ENCODE results near the gene PODNL1.

Gene PODNL1

DNA sequence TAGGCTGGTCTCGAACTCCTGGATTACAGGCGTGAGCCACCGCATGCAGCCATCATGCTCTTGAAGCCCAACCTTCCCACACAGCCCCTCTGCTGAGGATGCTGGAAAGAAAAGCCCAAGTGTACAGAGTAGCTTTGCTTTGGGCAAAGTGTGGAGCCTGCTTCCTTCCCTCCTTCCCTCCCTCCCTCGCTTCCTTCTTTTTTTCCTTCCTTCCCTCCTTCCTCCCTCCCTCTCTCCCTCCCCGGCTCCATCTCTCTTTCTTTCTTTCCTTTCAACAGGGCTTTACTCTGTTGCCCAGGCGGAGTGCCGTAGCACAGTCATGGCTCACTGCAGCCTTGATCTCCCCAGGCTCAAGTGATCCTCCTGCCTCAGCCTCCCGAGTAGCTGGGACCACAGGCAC lies 29.5 kb downstream of the PODNL1 start:
- H3K4me3 ChIP-seq (ENCODE audit: control insufficient read depth, low read depth, low read length), result no peak overlapping the region
- TF ChIP-seq, protein P1, sequence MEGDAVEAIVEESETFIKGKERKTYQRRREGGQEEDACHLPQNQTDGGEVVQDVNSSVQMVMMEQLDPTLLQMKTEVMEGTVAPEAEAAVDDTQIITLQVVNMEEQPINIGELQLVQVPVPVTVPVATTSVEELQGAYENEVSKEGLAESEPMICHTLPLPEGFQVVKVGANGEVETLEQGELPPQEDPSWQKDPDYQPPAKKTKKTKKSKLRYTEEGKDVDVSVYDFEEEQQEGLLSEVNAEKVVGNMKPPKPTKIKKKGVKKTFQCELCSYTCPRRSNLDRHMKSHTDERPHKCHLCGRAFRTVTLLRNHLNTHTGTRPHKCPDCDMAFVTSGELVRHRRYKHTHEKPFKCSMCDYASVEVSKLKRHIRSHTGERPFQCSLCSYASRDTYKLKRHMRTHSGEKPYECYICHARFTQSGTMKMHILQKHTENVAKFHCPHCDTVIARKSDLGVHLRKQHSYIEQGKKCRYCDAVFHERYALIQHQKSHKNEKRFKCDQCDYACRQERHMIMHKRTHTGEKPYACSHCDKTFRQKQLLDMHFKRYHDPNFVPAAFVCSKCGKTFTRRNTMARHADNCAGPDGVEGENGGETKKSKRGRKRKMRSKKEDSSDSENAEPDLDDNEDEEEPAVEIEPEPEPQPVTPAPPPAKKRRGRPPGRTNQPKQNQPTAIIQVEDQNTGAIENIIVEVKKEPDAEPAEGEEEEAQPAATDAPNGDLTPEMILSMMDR (IDR thresholded peaks at IDR 0.05; ENCODE audit: control insufficient read depth, insufficient read depth, low read depth, low read length, missing control alignments), result no peak
- DNase-seq (ENCODE audit: low read depth), result no peak

DNA sequence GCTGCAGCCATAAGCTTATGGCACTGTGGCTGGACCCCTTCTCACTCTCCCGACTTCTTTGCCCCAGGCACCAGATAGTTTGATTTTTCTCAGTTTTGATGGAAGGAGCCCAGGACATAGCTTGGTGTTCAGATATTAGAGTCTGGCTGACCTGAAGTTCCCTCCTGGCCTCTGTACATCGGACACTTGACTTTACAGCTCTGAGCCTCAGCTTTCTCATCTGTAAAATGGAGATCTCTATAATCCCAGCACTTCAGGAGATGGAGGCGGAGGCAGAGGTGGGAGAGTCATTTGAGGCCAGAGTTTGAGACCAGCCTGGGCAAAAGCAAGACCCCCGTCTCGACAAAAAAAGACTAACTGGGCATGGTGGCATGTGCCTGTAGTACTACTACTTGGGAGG lies 31.3 kb downstream of the PODNL1 start:
- peak overlapping the region; percentile 76 for H3K4me3 ChIP-seq (ENCODE audit: control insufficient read depth, low read depth, low read length)
- TF ChIP-seq, protein P1 (IDR thresholded peaks at IDR 0.05; ENCODE audit: control insufficient read depth, insufficient read depth, low read depth, low read length, missing control alignments), result no peak
- no peak for DNase-seq (ENCODE audit: low read depth)

DNA sequence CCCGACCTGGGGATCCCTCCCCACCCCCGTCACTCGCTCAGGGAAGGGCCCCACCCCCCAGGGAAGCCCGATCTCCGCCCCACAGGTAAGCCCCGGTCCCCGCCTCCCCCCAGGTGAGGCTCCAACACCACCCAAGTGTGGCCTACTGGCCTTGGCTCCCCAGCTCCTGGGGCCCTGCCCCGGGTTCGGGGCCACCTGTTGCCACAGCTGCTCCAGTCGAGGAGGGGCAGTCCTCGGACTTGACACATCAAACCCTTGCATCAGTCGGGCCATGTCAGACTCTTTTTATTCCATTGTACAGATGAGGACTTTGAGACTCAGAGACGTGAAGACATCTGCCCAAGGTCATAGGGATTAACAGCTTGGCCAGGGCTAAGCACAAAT lies 31.7 kb downstream of the PODNL1 start:
- peak overlapping the region; percentile 76 for H3K4me3 ChIP-seq (ENCODE audit: control insufficient read depth, low read depth, low read length)
- TF ChIP-seq, protein P1 (IDR thresholded peaks at IDR 0.05; ENCODE audit: control insufficient read depth, insufficient read depth, low read depth, low read length, missing control alignments), result no peak
- DNase-seq (ENCODE audit: low read depth), result no peak

DNA sequence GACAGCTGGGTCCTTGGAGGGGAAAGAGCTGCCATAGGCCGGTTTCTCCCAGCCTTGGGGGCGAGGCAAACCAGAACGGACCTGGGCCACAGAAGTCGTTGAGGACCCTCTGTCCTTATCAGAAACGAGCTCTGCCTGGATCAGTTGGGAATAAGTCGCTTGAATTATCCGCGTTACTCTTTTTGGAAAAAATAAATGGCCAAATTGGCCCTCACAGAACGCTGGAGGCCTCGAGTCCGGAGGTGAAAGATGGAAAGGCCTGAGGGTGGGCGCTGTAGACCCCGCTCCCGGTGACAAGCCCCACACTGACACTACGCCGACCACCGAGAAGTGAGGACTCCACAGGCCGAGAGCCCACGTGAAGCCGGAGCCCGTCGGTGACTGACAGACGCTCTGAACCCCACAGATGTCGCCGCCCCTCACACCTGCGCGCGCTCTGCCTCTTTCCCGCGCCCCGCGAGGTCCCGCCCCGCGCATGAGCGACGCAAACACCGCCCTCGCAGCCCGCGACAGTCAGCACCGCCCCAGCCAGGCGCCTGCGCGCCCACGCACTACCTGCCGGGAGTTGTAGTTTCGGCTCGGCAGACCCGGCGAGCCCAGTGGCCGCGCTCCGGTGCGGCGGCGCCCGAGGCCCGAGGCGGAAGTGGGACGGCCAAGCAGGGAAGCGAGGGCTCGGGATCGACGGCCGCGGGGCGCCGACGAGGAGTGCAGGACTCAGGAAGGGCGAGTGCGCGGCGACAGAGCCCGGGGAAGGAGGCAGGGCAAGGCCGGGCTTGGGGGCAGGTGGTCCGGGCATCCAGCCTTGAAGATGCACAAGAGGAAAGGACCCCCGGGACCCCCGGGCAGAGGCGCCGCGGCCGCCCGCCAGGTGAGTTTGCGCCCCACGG lies 32.3 kb downstream of the PODNL1 start, which contains the start of the genes BRME1 and CC2D1A:
TSS of gene BRME1 (minus strand) at position 484 of the 887 bp plus-strand sequence. CDS start 1,225 bp downstream, outside the sequence.
TSS of gene CC2D1A (plus strand) at position 568 of the 887 bp plus-strand sequence. CDS start at position 809, 241 bp downstream.
- TF ChIP-seq, protein P1 (IDR thresholded peaks at IDR 0.05; ENCODE audit: control insufficient read depth, insufficient read depth, low read depth, low read length, missing control alignments), result no peak
- DNase-seq (ENCODE audit: low read depth), result peak; percentile 21
- H3K4me3 ChIP-seq (ENCODE audit: control insufficient read depth, low read depth, low read length), result peak within 1 kb of the TSS; percentile 76

DNA sequence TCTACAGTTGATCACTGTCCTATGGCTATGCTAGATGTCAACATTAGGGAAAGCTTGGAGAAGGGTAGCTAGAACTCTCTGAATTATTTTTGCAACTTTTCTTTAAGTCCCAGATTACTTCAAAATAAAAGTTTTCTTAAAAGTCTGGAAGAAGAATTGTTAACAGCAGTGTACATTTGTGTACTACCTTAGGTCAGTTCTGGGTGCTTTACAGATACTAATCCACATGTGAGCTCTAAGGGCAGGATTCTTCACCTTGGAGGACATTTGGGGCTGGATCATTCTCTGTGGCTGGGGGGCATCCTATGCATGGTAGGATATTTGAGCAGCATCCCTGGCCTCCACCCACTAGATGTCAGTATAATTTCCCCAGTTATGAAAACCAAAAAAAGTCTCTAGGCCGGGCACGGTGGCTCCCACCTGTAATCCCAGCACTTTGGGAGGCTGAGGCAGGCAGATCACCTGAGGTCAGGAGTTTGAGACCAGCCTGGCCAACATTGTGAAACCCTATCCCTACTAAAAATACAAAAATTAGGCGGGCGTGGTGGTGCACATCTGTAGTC lies 35.1 kb downstream of the PODNL1 start:
- no peak for DNase-seq (ENCODE audit: low read depth)
- no peak overlapping the region for H3K4me3 ChIP-seq (ENCODE audit: control insufficient read depth, low read depth, low read length)
- TF ChIP-seq, protein P1 (IDR thresholded peaks at IDR 0.05; ENCODE audit: control insufficient read depth, insufficient read depth, low read depth, low read length, missing control alignments), result peak; percentile 40

DNA sequence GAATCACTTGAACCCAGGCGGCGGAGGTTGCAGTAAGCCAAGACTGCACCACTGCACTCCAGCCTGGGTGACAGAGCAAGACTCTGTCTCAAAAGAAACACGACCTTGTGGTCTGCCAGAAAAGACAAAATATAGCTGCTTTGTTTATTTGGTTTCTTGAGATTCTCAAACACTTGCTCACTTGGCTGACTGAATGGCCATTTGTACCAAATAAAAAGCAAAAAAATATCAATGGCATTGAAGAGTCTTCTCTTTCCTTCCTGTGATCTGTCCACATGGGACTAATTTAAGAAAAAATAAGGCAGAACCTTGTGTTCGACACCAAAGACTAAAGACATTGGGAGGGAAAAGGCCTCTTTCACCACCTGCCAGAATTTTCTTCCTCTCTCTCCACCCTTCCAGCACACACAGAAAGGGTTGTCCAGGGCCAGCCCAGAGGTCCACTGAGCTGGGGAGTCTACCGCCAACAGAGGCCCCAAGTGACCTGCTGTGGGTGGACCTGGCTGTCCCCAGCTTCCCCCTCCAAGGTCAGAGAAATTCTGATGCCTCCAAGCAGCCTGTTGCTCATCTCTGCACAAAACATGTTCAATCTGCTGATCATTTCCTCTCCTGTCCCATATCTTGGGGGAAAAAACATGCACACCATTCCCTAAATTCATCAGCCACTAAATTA lies 38.2 kb downstream of the PODNL1 start:
- H3K4me3 ChIP-seq (ENCODE audit: control insufficient read depth, low read depth, low read length), result no peak overlapping the region
- TF ChIP-seq, protein P1 (IDR thresholded peaks at IDR 0.05; ENCODE audit: control insufficient read depth, insufficient read depth, low read depth, low read length, missing control alignments), result no peak
- DNase-seq (ENCODE audit: low read depth), result no peak

All from AG09309 (cell line).